HEK293 (cell line): ENCODE measurements around the gene ACP3.

Experiments used
- CTCF ChIA-PET: fragments of 350-600 bp; formaldehyde crosslinking; extraction: SDS; loops from one replicate; lab custom pipeline; 2021; ENCODE audit warnings: antibody characterized with exemption; lab: Yijun Ruan, JAX
- POLR2A ChIA-PET: fragments of 300-600 bp; formaldehyde crosslinking; extraction: SDS; loops from one replicate; lab custom pipeline; 2020; ENCODE audit warnings: antibody characterized with exemption, inconsistent platforms; lab: Yijun Ruan, JAX
- H3K27ac ChIP-seq: fragments of 200-500 bp; sonication (Bioruptor generic); 2 replicates; pipeline ENCODE4 v1.5.1; 2014; ENCODE audit warnings: low read depth, low read length, control low read depth, inconsistent platforms; ENCODE audit errors: extremely low read depth
- H3K36me3 ChIP-seq, 2 experiments: fragments of 200-500 bp in 1 of 2; sonication (Bioruptor generic) in 1 of 2; 1 replicate in 1 of 2; 2 replicates in 1 of 2; pipeline ENCODE4 v1.5.1; 2014 to 2017; ENCODE audit warnings: inconsistent platforms in 2 of 2, low read length in 2 of 2; ENCODE audit not compliant: control insufficient read depth in 2 of 2, insufficient read depth in 1 of 2
- H3K4me1 ChIP-seq: fragments of 200-500 bp; sonication (Bioruptor generic); 2 replicates; pipeline ENCODE4 v1.5.1; 2014; ENCODE audit warnings: mild to moderate bottlenecking, low read length, inconsistent platforms; ENCODE audit not compliant: control insufficient read depth, insufficient read depth
- H3K4me3 ChIP-seq: 2 replicates; pipeline ENCODE4 v1.5.1; 2011; ENCODE audit warnings: low read depth, mild to moderate bottlenecking, control low read depth, low read length, moderate library complexity
- H3K9me3 ChIP-seq: fragments of 200-500 bp; sonication (Bioruptor generic); 2 replicates; pipeline ENCODE4 v1.5.1; 2014; ENCODE audit warnings: low read depth, low read length, inconsistent platforms; ENCODE audit not compliant: control insufficient read depth, insufficient read depth
- HOXC10 ChIP-seq: sonication (generic); formaldehyde crosslinking; IDR thresholded peaks from 2 replicates; pipeline ENCODE4 v1.8.1; 2023; ENCODE audit warnings: mild to moderate bottlenecking, missing genetic modification reagents
- MZF1 ChIP-seq: fragments of 450-650 bp; formaldehyde crosslinking; IDR thresholded peaks from 2 replicates; pipeline ENCODE4 v1.5.1; 2017; ENCODE audit warnings: missing biosample characterization, missing genetic modification characterization, borderline replicate concordance
- PRDM1 ChIP-seq: fragments of 450-650 bp; formaldehyde crosslinking; IDR thresholded peaks from 2 replicates; pipeline ENCODE4; 2016; ENCODE audit warnings: missing biosample characterization, missing genetic modification characterization
- SCRT1 ChIP-seq: fragments of 450-650 bp; formaldehyde crosslinking; IDR thresholded peaks from 2 replicates; pipeline ENCODE4 v1.5.1; 2016; ENCODE audit warnings: missing biosample characterization, missing genetic modification characterization, borderline replicate concordance
- YY2 ChIP-seq: fragments of 450-650 bp; formaldehyde crosslinking; IDR thresholded peaks from 2 replicates; pipeline ENCODE4 v1.5.1; 2016; ENCODE audit warnings: missing biosample characterization, missing genetic modification characterization
- ZBTB7A ChIP-seq: fragments of 450-650 bp; formaldehyde crosslinking; IDR thresholded peaks from 2 replicates; pipeline ENCODE4 v1.5.1; 2016; ENCODE audit warnings: low read depth, missing biosample characterization, missing genetic modification characterization
- ZEB2 ChIP-seq: fragments of 450-650 bp; formaldehyde crosslinking; IDR thresholded peaks from 2 replicates; pipeline ENCODE4 v1.5.1; 2016; ENCODE audit warnings: missing biosample characterization, missing genetic modification characterization
- ZFP69B ChIP-seq: fragments of 450-650 bp; formaldehyde crosslinking; IDR thresholded peaks from 2 replicates; pipeline ENCODE4 v1.5.1; 2016; ENCODE audit warnings: missing biosample characterization, missing genetic modification characterization
- ZNF10 ChIP-seq: fragments of 450-650 bp; formaldehyde crosslinking; IDR thresholded peaks from 2 replicates; pipeline ENCODE4 v1.5.1; 2017; ENCODE audit warnings: missing biosample characterization, missing genetic modification characterization
- ZNF16 ChIP-seq: fragments of 450-650 bp; formaldehyde crosslinking; IDR thresholded peaks from 2 replicates; pipeline ENCODE4 v1.5.1; 2016; ENCODE audit warnings: low read depth, missing biosample characterization, missing genetic modification characterization
- ZNF169 ChIP-seq: fragments of 450-650 bp; formaldehyde crosslinking; IDR thresholded peaks from 2 replicates; pipeline ENCODE4 v1.5.1; 2016; ENCODE audit warnings: missing biosample characterization, missing genetic modification characterization
- ZNF211 ChIP-seq: fragments of 450-650 bp; formaldehyde crosslinking; IDR thresholded peaks from 2 replicates; pipeline ENCODE4 v1.5.1; 2016; ENCODE audit warnings: low read depth, missing biosample characterization, missing genetic modification characterization
- ZNF223 ChIP-seq: fragments of 450-650 bp; formaldehyde crosslinking; IDR thresholded peaks from 2 replicates; pipeline ENCODE4 v1.5.1; 2016; ENCODE audit warnings: missing biosample characterization, missing genetic modification characterization
- ZNF24 ChIP-seq: fragments of 450-650 bp; formaldehyde crosslinking; IDR thresholded peaks from 2 replicates; pipeline ENCODE4 v1.5.1; 2016; ENCODE audit warnings: missing biosample characterization, missing genetic modification characterization
- ZNF266 ChIP-seq: fragments of 450-650 bp; formaldehyde crosslinking; IDR thresholded peaks from 2 replicates; pipeline ENCODE4 v1.5.1; 2016; ENCODE audit warnings: missing biosample characterization, missing genetic modification characterization, low read depth
- ZNF341 ChIP-seq: fragments of 450-650 bp; formaldehyde crosslinking; IDR thresholded peaks from 2 replicates; pipeline ENCODE4; 2016; ENCODE audit warnings: low read depth, missing biosample characterization, missing genetic modification characterization
- ZNF350 ChIP-seq: fragments of 450-650 bp; formaldehyde crosslinking; IDR thresholded peaks from 2 replicates; pipeline ENCODE4 v1.5.0; 2017; ENCODE audit warnings: missing biosample characterization, mild to moderate bottlenecking, missing genetic modification characterization
- ZNF354C ChIP-seq: fragments of 450-650 bp; formaldehyde crosslinking; IDR thresholded peaks from 2 replicates; pipeline ENCODE4 v1.5.1; 2016; ENCODE audit warnings: missing biosample characterization, missing genetic modification characterization, low read depth, borderline replicate concordance
- ZNF391 ChIP-seq: fragments of 450-650 bp; formaldehyde crosslinking; IDR thresholded peaks from 2 replicates; pipeline ENCODE4 v1.5.1; 2016; ENCODE audit warnings: low read depth, missing biosample characterization, missing genetic modification characterization, borderline replicate concordance
- ZNF571 ChIP-seq: fragments of 450-650 bp; formaldehyde crosslinking; IDR thresholded peaks from 2 replicates; pipeline ENCODE4 v1.5.0; 2017; ENCODE audit warnings: missing biosample characterization, missing genetic modification characterization
- ZNF677 ChIP-seq: fragments of 450-650 bp; IDR thresholded peaks from 2 replicates; pipeline ENCODE4 v1.5.0; 2018; ENCODE audit warnings: missing biosample characterization, mild to moderate bottlenecking, missing genetic modification characterization, moderate library complexity
- TF ChIP-seq, protein P1 (sequence below): fragments of 450-650 bp; formaldehyde crosslinking; IDR thresholded peaks from 2 replicates; pipeline ENCODE4 v1.5.1; 2016; ENCODE audit warnings: missing biosample characterization, missing genetic modification characterization
- TF ChIP-seq, protein P2 (sequence below): fragments of 450-650 bp; formaldehyde crosslinking; IDR thresholded peaks from 2 replicates; pipeline ENCODE4 v1.5.1; 2016; ENCODE audit warnings: missing biosample characterization, missing genetic modification characterization
- TF ChIP-seq, protein P3 (sequence below): fragments of 450-650 bp; formaldehyde crosslinking; IDR thresholded peaks from 2 replicates; pipeline ENCODE4 v1.5.1; 2016; ENCODE audit warnings: missing biosample characterization, missing genetic modification characterization
- TF ChIP-seq, protein P4 (sequence below): fragments of 450-650 bp; formaldehyde crosslinking; IDR thresholded peaks from 2 replicates; pipeline ENCODE4 v1.5.1; 2016; ENCODE audit warnings: missing biosample characterization, missing genetic modification characterization, borderline replicate concordance

ACP3 gene

DNA sequence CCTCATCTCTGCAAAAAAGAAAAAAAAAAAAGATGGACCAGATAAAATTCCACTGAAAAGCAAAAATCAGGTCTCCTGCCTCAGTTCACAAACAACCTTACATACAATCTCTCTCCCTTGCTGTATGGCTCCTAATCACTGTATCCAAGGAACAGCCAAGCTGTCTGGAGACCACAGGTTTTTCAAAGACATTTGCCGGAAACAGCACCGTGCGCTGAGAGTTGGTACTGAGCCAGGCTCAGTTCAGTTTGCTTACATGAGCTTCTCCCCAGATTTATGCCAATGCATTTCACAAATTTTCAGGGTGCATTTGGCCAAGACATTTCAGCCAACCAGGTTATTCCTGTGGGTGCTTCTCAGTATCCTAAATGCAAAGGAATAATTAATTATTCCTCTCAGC lies 4.1 kb downstream of the ACP3 start:
- Histone ChIP-seq H3K36me3 (no peaks in the 10 kb centered on the region), H3K4me3 (no peak overlapping the region), H3K4me1 (peaks cover 7% of the 10 kb centered on the region), H3K27ac (no peak overlapping the region), H3K9me3 (no peaks in the 10 kb centered on the region)
- ChIA-PET CTCF (no interaction called here), POLR2A (no interaction called here)
- TF ChIP-seq ZEB2 (tag by site-specific recombination): no peak
- TF ChIP-seq, protein P1, sequence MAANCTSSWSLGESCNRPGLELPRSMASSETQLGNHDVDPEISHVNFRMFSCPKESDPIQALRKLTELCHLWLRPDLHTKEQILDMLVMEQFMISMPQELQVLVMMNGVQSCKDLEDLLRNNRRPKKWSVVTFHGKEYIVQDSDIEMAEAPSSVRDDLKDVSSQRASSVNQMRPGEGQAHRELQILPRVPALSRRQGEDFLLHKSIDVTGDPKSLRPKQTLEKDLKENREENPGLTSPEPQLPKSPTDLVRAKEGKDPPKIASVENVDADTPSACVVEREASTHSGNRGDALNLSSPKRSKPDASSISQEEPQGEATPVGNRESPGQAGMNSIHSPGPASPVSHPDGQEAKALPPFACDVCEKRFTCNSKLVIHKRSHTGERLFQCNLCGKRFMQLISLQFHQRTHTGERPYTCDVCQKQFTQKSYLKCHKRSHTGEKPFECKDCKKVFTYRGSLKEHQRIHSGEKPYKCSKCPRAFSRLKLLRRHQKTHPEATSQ: no peak
- no peak for TF ChIP-seq ZNF571 (tag by site-specific recombination)
- no peak for TF ChIP-seq MZF1 (tag by site-specific recombination)
- no peak for TF ChIP-seq ZBTB7A (tag by site-specific recombination)
- no peak for TF ChIP-seq PRDM1 (tag by site-specific recombination)

DNA sequence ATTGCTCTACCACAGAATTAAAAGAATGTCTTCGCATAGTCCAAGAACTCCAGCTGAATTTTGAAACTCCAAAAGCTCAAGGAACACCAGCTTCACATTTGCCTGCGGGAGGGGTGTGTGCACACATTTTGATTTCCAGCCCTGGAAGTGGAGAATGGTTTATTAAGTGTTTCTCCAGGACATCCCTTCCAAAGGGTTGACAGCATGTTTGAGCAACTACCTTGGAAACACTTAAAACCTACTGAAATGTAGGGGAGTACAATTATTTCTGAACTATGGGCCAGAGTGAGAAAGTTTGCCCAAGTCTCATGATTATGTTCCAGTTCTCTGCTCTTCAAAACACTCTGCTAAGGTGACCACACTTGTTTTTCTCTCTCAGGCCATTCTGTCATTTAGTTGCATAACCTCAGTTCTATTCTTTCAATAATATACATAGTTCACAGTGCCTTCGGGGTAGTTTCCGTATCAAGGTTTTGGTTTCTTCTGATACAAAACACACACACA lies 7.9 kb downstream of the ACP3 start:
- POLR2A ChIA-PET: no interaction called here
- CTCF ChIA-PET: interaction anchor here (1.2 kb wide), 1 partner anchor 18 kb away, joined by 4 read pairs; no protein-coding TSS in a partner anchor
- no peak overlapping the region for H3K4me3 ChIP-seq
- TF ChIP-seq ZNF341 (tag by site-specific recombination): no peak
- TF ChIP-seq, protein P2, sequence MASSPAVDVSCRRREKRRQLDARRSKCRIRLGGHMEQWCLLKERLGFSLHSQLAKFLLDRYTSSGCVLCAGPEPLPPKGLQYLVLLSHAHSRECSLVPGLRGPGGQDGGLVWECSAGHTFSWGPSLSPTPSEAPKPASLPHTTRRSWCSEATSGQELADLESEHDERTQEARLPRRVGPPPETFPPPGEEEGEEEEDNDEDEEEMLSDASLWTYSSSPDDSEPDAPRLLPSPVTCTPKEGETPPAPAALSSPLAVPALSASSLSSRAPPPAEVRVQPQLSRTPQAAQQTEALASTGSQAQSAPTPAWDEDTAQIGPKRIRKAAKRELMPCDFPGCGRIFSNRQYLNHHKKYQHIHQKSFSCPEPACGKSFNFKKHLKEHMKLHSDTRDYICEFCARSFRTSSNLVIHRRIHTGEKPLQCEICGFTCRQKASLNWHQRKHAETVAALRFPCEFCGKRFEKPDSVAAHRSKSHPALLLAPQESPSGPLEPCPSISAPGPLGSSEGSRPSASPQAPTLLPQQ (tag by site-specific recombination): no peak
- no peak for TF ChIP-seq YY2 (tag by site-specific recombination)
- no peak for TF ChIP-seq ZNF24
- TF ChIP-seq ZNF571 (tag by site-specific recombination): no peak
- no peak for TF ChIP-seq ZNF677 (tag by site-specific recombination)
- TF ChIP-seq ZNF223 (tag by site-specific recombination): no peak
- TF ChIP-seq ZNF211 (tag by site-specific recombination): no peak
- no peak for TF ChIP-seq ZNF391 (tag by site-specific recombination)
- no peak for TF ChIP-seq ZNF354C (tag by site-specific recombination)
- no peak for TF ChIP-seq ZNF266 (tag by site-specific recombination)
- no peak for TF ChIP-seq HOXC10 (CRISPR knock-in tag)
- TF ChIP-seq ZNF10 (tag by site-specific recombination): no peak
- TF ChIP-seq ZNF16 (tag by site-specific recombination): no peak
- TF ChIP-seq, all 188 proteins: peak for 0
- no peaks in the 10 kb centered on the region for H3K36me3 ChIP-seq
- no peak overlapping the region for H3K27ac ChIP-seq
- no peaks in the 10 kb centered on the region for H3K4me1 ChIP-seq
- H3K9me3 ChIP-seq: no peaks in the 10 kb centered on the region

DNA sequence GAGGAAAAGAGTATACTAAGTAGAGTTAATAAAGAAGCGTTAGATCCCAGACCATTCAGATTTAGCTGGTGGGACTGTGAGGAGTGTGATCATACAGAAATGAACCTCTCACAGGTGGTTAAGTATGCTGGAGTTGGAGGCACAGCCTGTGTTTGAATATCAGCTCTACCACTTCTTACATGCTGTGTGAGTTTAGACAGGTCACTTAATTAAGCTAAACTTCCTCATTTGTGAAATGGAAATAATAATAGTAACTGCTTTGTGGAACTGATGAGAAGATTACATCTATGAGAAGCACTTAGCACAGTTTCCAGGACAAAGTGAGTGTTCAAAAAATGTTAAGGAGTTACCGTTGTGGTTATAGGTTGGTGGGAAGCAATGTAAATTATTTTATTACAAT lies 8.4 kb downstream of the ACP3 start:
- Histone ChIP-seq H3K27ac (no peak overlapping the region), H3K4me3 (no peak overlapping the region), H3K4me1 (no peaks in the 10 kb centered on the region), H3K36me3 (no peaks in the 10 kb centered on the region), H3K9me3 (no peaks in the 10 kb centered on the region)
- ChIA-PET POLR2A (no interaction called here), CTCF (interaction anchor here (1.2 kb wide), 1 partner anchor 17 kb away, joined by 4 read pairs; no protein-coding TSS in a partner anchor)
- TF ChIP-seq MZF1 (tag by site-specific recombination): no peak
- no peak for TF ChIP-seq ZFP69B (tag by site-specific recombination)
- TF ChIP-seq SCRT1: no peak
- no peak for TF ChIP-seq ZNF350 (tag by site-specific recombination)
- TF ChIP-seq, protein P3, sequence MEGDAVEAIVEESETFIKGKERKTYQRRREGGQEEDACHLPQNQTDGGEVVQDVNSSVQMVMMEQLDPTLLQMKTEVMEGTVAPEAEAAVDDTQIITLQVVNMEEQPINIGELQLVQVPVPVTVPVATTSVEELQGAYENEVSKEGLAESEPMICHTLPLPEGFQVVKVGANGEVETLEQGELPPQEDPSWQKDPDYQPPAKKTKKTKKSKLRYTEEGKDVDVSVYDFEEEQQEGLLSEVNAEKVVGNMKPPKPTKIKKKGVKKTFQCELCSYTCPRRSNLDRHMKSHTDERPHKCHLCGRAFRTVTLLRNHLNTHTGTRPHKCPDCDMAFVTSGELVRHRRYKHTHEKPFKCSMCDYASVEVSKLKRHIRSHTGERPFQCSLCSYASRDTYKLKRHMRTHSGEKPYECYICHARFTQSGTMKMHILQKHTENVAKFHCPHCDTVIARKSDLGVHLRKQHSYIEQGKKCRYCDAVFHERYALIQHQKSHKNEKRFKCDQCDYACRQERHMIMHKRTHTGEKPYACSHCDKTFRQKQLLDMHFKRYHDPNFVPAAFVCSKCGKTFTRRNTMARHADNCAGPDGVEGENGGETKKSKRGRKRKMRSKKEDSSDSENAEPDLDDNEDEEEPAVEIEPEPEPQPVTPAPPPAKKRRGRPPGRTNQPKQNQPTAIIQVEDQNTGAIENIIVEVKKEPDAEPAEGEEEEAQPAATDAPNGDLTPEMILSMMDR (tag by site-specific recombination): no peak
- TF ChIP-seq ZNF169: no peak
- TF ChIP-seq, protein P4, sequence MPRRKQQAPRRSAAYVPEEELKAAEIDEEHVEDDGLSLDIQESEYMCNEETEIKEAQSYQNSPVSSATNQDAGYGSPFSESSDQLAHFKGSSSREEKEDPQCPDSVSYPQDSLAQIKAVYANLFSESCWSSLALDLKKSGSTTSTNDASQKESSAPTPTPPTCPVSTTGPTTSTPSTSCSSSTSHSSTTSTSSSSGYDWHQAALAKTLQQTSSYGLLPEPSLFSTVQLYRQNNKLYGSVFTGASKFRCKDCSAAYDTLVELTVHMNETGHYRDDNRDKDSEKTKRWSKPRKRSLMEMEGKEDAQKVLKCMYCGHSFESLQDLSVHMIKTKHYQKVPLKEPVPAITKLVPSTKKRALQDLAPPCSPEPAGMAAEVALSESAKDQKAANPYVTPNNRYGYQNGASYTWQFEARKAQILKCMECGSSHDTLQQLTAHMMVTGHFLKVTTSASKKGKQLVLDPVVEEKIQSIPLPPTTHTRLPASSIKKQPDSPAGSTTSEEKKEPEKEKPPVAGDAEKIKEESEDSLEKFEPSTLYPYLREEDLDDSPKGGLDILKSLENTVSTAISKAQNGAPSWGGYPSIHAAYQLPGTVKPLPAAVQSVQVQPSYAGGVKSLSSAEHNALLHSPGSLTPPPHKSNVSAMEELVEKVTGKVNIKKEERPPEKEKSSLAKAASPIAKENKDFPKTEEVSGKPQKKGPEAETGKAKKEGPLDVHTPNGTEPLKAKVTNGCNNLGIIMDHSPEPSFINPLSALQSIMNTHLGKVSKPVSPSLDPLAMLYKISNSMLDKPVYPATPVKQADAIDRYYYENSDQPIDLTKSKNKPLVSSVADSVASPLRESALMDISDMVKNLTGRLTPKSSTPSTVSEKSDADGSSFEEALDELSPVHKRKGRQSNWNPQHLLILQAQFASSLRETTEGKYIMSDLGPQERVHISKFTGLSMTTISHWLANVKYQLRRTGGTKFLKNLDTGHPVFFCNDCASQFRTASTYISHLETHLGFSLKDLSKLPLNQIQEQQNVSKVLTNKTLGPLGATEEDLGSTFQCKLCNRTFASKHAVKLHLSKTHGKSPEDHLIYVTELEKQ (tag by site-specific recombination): no peak
